SH-SY5Y (cell line): ENCODE measurements around the gene TOR1B.

Source experiments
- GATA2 ChIP-seq: IDR thresholded peaks from 2 replicates; pipeline ENCODE4 v1.6.1; 2011; ENCODE audit warnings: mild to moderate bottlenecking, low read depth, low read length
- GATA3 ChIP-seq: IDR thresholded peaks from 2 replicates; pipeline ENCODE4 v1.6.1; 2011; ENCODE audit warnings: low read depth, mild to moderate bottlenecking, low read length, moderate library complexity

- TF ChIP-seq GATA3 = no peak
- no peak for TF ChIP-seq GATA2
These were observed 26.0 kb downstream of the TOR1B start for GRCh38 chr9:129828969-129829368.
